ENCODE results near the gene EXOG.

DNA sequence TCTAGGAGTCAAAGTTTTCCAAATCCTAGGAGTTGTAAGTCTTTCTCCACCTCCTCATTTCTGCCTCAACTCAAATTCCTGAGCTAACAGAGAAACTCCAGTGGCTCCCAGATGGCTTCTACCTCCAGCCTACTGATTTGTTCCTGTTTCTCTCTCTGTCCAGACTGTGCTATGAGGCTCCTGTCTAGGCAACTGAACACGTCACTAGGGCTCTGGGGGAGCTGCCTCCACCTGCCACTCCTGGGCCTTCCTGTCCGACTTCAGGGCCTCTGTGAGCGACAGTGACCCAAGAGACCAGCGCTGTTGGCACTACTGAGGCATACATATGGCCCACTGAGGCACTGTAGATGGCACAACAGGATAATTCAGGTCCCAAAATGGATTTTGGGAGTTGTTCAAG is 71.4 kb downstream of the EXOG start:
- TF ChIP-seq POLR2A (IDR thresholded peaks at IDR 0.05; ENCODE audit: low read depth) (no peak), POLR2AphosphoS5 (IDR thresholded peaks at IDR 0.05) (no peak)
- TF ChIP-seq, protein P1, sequence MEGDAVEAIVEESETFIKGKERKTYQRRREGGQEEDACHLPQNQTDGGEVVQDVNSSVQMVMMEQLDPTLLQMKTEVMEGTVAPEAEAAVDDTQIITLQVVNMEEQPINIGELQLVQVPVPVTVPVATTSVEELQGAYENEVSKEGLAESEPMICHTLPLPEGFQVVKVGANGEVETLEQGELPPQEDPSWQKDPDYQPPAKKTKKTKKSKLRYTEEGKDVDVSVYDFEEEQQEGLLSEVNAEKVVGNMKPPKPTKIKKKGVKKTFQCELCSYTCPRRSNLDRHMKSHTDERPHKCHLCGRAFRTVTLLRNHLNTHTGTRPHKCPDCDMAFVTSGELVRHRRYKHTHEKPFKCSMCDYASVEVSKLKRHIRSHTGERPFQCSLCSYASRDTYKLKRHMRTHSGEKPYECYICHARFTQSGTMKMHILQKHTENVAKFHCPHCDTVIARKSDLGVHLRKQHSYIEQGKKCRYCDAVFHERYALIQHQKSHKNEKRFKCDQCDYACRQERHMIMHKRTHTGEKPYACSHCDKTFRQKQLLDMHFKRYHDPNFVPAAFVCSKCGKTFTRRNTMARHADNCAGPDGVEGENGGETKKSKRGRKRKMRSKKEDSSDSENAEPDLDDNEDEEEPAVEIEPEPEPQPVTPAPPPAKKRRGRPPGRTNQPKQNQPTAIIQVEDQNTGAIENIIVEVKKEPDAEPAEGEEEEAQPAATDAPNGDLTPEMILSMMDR (IDR thresholded peaks at IDR 0.05) = no peak
